Measurements from ENCODE around the gene MTAP.
"Not testable (repeated sequence)": the region's sequence is repeated elsewhere in the genome, so short reads cannot be mapped to it uniquely, and the experiment has no call there.

DNA sequence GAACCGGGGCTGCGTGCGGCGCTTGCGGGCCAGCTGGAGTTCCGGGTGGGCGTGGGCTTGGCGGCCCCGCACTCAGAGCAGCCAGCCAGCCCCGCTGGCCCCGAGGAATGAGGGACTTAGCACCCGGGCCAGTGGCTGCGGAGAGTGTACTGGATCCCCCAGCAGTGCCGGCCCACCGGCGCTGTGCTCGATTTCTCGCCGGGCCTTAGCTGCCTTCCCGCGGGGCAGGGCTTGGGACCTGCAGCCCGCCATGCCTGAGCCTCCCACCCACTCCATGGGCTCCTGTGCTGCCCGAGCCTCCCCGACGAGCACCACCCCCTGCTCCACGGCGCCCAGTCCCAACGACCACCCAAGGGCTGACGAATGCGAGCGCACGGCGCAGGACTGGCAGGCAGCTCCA lies 156.8 kb downstream of the MTAP start:
- TF ChIP-seq, protein P1, sequence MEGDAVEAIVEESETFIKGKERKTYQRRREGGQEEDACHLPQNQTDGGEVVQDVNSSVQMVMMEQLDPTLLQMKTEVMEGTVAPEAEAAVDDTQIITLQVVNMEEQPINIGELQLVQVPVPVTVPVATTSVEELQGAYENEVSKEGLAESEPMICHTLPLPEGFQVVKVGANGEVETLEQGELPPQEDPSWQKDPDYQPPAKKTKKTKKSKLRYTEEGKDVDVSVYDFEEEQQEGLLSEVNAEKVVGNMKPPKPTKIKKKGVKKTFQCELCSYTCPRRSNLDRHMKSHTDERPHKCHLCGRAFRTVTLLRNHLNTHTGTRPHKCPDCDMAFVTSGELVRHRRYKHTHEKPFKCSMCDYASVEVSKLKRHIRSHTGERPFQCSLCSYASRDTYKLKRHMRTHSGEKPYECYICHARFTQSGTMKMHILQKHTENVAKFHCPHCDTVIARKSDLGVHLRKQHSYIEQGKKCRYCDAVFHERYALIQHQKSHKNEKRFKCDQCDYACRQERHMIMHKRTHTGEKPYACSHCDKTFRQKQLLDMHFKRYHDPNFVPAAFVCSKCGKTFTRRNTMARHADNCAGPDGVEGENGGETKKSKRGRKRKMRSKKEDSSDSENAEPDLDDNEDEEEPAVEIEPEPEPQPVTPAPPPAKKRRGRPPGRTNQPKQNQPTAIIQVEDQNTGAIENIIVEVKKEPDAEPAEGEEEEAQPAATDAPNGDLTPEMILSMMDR (IDR thresholded peaks at IDR 0.05; ENCODE audit: low read depth, low read length, poor library complexity, severe bottlenecking) = not testable (repeated sequence)
- not testable (repeated sequence) for TF ChIP-seq EZH2phosphoT487 (IDR thresholded peaks at IDR 0.05; ENCODE audit: borderline replicate concordance, low read length)

All from DOHH2 (cell line).